ENCODE measurements around the gene GPRC5D.

- no peak for TF ChIP-seq TAF1 (IDR thresholded peaks at IDR 0.05; ENCODE audit: low read depth, low read length)
- no peak for TF ChIP-seq POLR2AphosphoS5 (IDR thresholded peaks at IDR 0.05; ENCODE audit: low read depth, low read length)
Measured at GRCh38 chr12:12998248-12998647, 46.3 kb upstream of the GPRC5D start.

Measured in GM12891 (cell line).